Lower leg skin (tissue), 3 donors: Measurements from ENCODE around the gene PSKH1.

Experiments
- CTCF ChIP-seq, 3 donors: fragments of 450-650 bp; IDR thresholded peaks; one replicate each; pipeline ENCODE4 v1.5.1; 2016; ENCODE audit warnings: antibody characterized with exemption in 3 of 3, mild to moderate bottlenecking in 3 of 3, moderate library complexity in 2 of 3
- POLR2A ChIP-seq, 2 donors: fragments of 450-650 bp; IDR thresholded peaks; one replicate each; pipeline ENCODE4 v1.6.1; 2016 to 2017; ENCODE audit warnings: antibody characterized with exemption in 2 of 2, mild to moderate bottlenecking in 1 of 2, moderate library complexity in 1 of 2

DNA sequence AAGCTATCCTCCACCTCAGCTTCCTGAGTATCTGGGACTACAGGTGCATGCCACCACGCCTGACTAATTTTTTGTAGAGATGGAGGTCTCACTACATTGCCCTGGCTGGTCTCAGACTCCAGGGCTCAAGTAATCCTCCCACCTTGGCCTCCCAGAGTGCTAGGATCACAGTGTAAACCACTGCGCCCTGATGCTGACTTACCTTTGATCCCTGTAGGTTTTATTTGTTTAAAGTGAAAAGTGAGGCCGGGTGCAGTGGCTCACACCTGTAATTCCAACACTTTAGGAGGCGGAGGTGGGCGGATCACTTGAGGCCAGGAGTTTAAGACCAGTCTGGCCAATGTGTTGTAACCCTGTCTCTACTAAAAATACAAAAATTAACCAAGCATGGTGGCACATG is 8.7 kb downstream of the PSKH1 start:
- TF ChIP-seq CTCF (IDR thresholded peaks at IDR 0.05) (no peak), POLR2A (IDR thresholded peaks at IDR 0.05) (no peak)
